ENCODE data around the gene BHMT. TPM values are rescaled to one million over a fixed set of nuclear protein-coding genes. Genes with fewer than 3 reads are reported as not detected.
A peak's percentile ranks its signal among the peaks of the same experiment; 100 is the strongest.

Gene BHMT
- total RNA-seq, 2 donors from 2014 or later = not detected

- H3K4me1 ChIP-seq = no peaks in the 10 kb centered on the region
- H3K27ac ChIP-seq = no peak overlapping the region
- no peak for ATAC-seq
- H3K27me3 ChIP-seq = no peaks in the 10 kb centered on the region
- intact Hi-C loops (cut with DNase I) = no loop called here
- H3K36me3 ChIP-seq (replicated peaks in 1 of 2; ENCODE audit: insufficient read depth in 1 of 2, low read depth in 2 of 2) = no peaks in the 10 kb centered on the region
- no peak for DNase-seq
- H3K4me3 ChIP-seq = no peak overlapping the region
- 93 to 96% methylated on average over 4 of the region's 4 CpGs for WGBS, 2 donors
- no peaks in the 10 kb centered on the region for H3K9me3 ChIP-seq
- no peak for TF ChIP-seq CTCF (IDR thresholded peaks at IDR 0.05)
- no peak for TF ChIP-seq POLR2A (IDR thresholded peaks at IDR 0.05)
Observed at GRCh38 chr5:79120221-79120620, 8.6 kb downstream of the BHMT start.

GRCh38 chr5:79122973-79123372, 11.4 kb downstream of the BHMT start:
- H3K36me3 ChIP-seq (replicated peaks in 1 of 2; ENCODE audit: insufficient read depth in 1 of 2, low read depth in 2 of 2) = no peaks in the 10 kb centered on the region
- DNase-seq (no peak), ATAC-seq (no peak)
- no peaks in the 10 kb centered on the region for H3K9me3 ChIP-seq
- H3K27me3 ChIP-seq = no peaks in the 10 kb centered on the region
- no peaks in the 10 kb centered on the region for H3K4me1 ChIP-seq
- no peak overlapping the region for H3K4me3 ChIP-seq
- intact Hi-C loops (cut with DNase I) = no loop called here
- no peak for TF ChIP-seq POLR2A (IDR thresholded peaks at IDR 0.05)
- TF ChIP-seq CTCF (IDR thresholded peaks at IDR 0.05) = no peak
- no peak overlapping the region for H3K27ac ChIP-seq

GRCh38 chr5:79124607-79125006, 13.0 kb downstream of the BHMT start:
- DNase-seq (no peak), ATAC-seq (no peak)
- Histone ChIP-seq H3K36me3 (replicated peaks in 1 of 2; ENCODE audit: insufficient read depth in 1 of 2, low read depth in 2 of 2) (no peaks in the 10 kb centered on the region), H3K4me3 (no peak overlapping the region), H3K4me1 (no peaks in the 10 kb centered on the region), H3K9me3 (no peaks in the 10 kb centered on the region), H3K27ac (no peak overlapping the region), H3K27me3 (no peaks in the 10 kb centered on the region)
- intact Hi-C loops (cut with DNase I) = no loop called here
- TF ChIP-seq POLR2A (IDR thresholded peaks at IDR 0.05) (no peak), CTCF (IDR thresholded peaks at IDR 0.05) (no peak)
- 71 to 89% methylated on average over 1 of the region's 1 CpG for WGBS, 2 donors

- Histone ChIP-seq H3K4me1 (peaks cover 13% of the 10 kb centered on the region), H3K9me3 (no peaks in the 10 kb centered on the region), H3K36me3 (replicated peaks in 1 of 2; ENCODE audit: insufficient read depth in 1 of 2, low read depth in 2 of 2) (no peaks in the 10 kb centered on the region), H3K27ac (no peak overlapping the region), H3K4me3 (no peak overlapping the region), H3K27me3 (no peaks in the 10 kb centered on the region)
- intact Hi-C loops (cut with DNase I) = loop anchor here (10.0 kb wide), 2 partner anchors 106 to 334 kb away; no protein-coding TSS in a partner anchor
- ATAC-seq = no peak
- WGBS, 2 donors = 69 to 77% methylated on average over 6 of the region's 6 CpGs
- no peak for DNase-seq
- no peak for TF ChIP-seq CTCF (IDR thresholded peaks at IDR 0.05)
- no peak for TF ChIP-seq POLR2A (IDR thresholded peaks at IDR 0.05)
Observed at GRCh38 chr5:79130781-79131180, 19.2 kb downstream of the BHMT start.

- 3 to 5% methylated on average over 4 of the region's 4 CpGs for WGBS, 2 donors
- Histone ChIP-seq H3K4me3 (no peak overlapping the region), H3K27me3 (no peaks in the 10 kb centered on the region), H3K36me3 (replicated peaks in 1 of 2; ENCODE audit: insufficient read depth in 1 of 2, low read depth in 2 of 2) (no peaks in the 10 kb centered on the region), H3K9me3 (no peaks in the 10 kb centered on the region), H3K4me1 (peaks cover 13% of the 10 kb centered on the region), H3K27ac (peak overlapping the region in 3 of 4 donors; percentile 14 to 39 (median 31))
- peak in 5 of 7 experiments; percentile 44 to 63 (median 54) for TF ChIP-seq CTCF (IDR thresholded peaks at IDR 0.05)
- TF ChIP-seq POLR2A (IDR thresholded peaks at IDR 0.05) = no peak
- intact Hi-C loops (cut with DNase I) = loop anchor here (10.0 kb wide), 2 partner anchors 108 to 332 kb away; no protein-coding TSS in a partner anchor
- DNase-seq (no peak), ATAC-seq (peak; percentile 66)
Observed at GRCh38 chr5:79133121-79133656, 21.6 kb downstream of the BHMT start.
